KBM-7 (cell line): ENCODE measurements around the gene GUCD1.

ENCODE experiments used
- DNase-seq: peaks from one replicate; pipeline ENCODE4 v3.0.0-alpha.2; 2015
- in situ Hi-C: fragments of 300-500 bp; cut with MboI; formaldehyde crosslinking; loops from 2 replicates; pipeline ENCODE4 v1.14.3; 2020; ENCODE audit warnings: low sequenced_read_pairs, low pct_unique_long_range_greater_than_20kb, mixed read lengths

GUCD1 gene

GRCh38 chr22:24591286-24591830, 36.4 kb upstream of the GUCD1 start:
- DNase-seq: no peak
- in situ Hi-C loops: no loop called here

GRCh38 chr22:24590596-24591173, 35.7 kb upstream of the GUCD1 start:
- no peak for DNase-seq
- in situ Hi-C loops: no loop called here

DNA sequence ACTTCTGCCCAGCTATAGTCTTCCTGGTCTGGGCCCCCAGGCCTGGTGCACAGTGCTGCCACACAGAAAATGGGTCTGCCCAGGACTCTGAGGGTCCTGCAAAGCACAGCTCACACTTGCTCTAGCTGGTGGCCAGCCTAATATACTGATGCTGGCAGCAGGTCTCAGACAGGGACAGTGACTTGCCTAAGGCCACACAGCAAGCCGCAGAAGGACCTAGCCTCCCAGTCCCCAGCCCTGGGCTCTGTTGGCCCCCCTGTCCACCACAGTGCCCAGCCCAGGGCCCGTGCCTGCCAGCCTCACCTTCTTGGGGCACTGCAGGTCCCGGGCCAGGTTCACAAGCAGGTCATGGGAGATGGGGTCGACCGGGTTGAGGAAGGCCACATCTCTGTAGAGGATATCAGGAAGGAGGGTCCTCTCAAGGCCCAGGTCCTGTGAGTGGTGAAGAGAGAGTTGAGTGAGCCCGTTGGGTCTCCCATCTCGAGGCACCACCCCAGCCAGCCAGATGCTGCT, 34.6 kb upstream of the GUCD1 start:
- in situ Hi-C loops: no loop called here
- no peak for DNase-seq

- DNase-seq: no peak
- in situ Hi-C loops: no loop called here
Measured at GRCh38 chr22:24588757-24589481, 34.0 kb upstream of the GUCD1 start.

DNA sequence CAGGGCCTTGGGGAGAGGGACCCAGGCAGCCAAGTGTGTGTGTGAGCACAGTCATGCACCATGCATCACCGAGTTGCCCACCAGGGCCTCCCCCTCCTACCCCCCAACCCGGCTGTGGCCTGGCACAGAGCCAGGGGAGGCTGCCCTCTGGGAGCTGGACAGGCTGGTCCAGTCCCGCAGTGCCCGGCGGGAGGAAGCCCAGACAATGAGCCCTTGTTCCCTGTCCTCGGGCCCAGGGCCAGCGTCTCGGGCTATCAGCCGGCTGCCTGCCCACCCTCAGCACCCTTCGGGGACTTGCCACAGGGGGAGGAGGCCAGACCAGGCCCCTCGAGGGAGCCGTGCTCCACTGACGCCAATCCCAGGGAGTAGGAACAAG, 33.4 kb upstream of the GUCD1 start:
- in situ Hi-C loops: no loop called here

GRCh38 chr22:24587948-24588347, 33.0 kb upstream of the GUCD1 start:
- in situ Hi-C loops: no loop called here
- no peak for DNase-seq

More for the DNA sequence above, 33.4 kb upstream of the GUCD1 start:
- DNase-seq: no peak

- in situ Hi-C loops: no loop called here
- DNase-seq: no peak
Measured at GRCh38 chr22:24587251-24587650, 32.3 kb upstream of the GUCD1 start.

DNA sequence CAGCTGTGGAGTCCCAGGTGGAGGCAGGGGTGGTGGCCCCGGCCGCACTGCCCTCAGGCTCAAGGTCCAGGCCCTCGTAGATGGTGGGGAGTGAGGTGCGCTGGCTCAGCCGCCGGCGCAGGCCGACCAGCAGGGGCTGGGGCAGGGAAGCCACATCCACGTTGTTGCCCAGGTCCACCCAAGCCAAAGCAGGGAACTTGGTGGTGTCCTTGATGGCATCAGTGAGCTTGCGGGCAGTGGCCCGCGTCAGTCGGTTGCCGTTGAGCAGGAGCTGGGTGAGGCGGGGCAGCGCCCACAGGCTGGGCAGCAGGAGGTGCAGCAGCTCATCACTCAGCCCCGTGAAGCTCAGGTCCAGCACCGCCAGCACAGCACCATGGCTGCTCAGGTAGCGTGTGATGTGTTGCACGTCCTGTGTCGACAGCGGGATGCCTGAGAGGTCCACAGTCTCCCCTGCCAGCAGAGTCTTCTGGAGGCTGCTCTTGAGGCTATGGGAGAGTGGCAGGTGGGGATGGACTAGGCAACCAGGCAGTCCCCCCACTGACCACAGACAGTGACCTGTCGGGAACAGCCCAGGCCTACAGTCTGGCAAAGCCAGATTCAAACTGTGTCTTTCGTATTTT, 31.1 kb upstream of the GUCD1 start:
- in situ Hi-C loops: no loop called here
- no peak for DNase-seq

DNA sequence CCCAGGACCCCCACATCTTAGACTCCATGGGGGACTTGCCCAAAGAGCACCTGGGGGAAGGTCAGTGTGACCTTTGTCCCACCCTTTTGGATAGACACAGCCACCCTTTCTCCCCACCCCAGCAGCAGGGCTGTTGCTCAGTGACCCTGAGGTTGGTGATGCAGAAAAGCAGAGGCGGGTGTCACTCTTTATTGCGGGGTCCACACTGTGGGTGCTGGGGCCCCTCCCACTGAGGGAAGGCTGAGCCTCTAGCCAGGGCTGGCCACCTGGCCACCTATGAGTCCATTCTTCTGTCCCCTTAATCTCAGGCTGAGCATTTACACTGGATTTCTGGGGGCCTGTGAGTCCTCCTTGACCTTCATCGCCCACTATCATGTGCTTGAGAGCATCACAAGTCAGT, 30.5 kb upstream of the GUCD1 start:
- in situ Hi-C loops: no loop called here
- DNase-seq: no peak

GRCh38 chr22:24584871-24585411, 30.0 kb upstream of the GUCD1 start:
- DNase-seq: no peak
- in situ Hi-C loops: no loop called here

- in situ Hi-C loops: no loop called here
Measured at GRCh38 chr22:24584166-24584790, 29.3 kb upstream of the GUCD1 start.

DNA sequence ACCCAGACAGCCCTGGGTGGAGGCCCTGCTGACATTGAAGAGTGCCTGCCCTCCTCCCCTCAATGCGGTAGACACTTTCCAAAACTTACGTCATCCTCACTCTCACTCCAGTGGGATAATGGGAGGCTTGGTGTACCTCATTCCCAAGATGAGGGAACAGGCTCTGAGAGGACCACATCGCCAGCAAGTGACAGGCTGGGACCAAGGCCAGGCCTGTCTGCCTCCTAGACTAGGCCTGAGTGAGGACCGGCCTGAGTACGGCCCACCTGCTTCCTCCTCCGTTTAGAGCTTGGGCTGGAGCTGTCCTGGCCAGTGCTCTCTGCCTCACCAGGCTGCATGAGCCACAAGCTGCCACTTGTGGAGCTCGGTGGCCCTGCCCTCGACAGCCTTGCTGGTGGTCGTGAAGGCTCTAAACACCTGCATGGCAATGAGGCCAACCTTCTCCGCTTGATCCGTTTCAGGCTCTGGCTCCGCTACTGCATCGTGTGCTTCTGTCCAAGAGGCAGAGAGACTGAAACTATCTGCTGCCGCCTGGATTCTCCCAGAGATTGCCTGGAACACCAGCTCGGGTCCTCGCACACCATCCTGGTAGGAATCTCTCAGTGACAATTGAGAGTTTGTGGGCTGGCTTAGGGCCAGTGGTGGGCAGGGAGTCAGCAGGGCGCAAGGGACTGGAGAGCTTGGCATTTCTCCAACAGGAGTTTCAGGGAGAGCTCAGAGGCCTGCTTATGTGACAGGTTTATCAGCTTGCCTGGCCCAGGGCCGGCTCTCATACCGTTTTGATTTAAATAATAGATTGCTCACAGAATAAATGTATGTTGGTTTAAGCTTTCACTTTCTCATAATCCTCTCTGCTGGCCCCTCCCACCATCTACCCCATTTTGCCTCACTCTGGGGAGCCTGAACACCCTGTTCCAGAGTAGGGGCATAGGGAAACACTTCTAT, 28.6 kb upstream of the GUCD1 start:
- in situ Hi-C loops: no loop called here
- DNase-seq: no peak

More at GRCh38 chr22:24584166-24584790, 29.3 kb upstream of the GUCD1 start:
- DNase-seq: no peak

- in situ Hi-C loops: no loop called here
- DNase-seq: no peak
Measured at GRCh38 chr22:24582056-24582814, 27.3 kb upstream of the GUCD1 start.

DNA sequence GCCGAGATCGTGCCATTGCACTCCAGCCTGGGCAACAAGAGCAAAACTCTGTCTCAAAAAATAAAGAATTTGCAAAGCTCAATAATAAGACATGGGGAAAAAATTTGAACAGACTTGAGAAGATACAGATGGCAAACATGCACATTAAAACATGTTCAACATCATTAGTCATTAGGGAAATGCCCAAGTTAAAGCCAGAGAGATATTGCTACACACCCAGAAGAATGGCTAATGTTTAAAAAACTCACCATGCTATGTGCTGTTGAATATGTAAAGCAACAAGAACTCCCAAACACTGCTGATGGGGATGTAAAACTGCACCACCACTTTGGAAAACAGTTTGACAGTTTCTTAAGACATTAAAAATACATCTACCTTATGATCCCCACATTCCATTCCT, 25.3 kb upstream of the GUCD1 start:
- DNase-seq: no peak
- in situ Hi-C loops: no loop called here

DNA sequence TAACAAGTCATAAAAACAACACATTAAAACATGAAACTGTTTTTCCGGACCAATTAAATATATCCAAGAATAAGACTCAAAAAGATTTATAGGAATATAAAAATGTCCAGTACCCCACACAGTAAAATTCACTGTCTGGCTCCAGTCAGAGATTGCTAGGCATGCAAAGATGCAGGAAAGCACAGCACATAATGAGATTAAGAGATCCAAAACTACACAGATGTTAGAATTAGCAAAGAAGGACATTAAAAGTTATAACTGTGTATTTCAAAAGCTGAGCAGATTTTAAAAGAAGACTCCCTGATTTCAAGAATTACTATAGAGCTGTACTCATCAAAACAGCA, 24.3 kb upstream of the GUCD1 start:
- no peak for DNase-seq
- in situ Hi-C loops: no loop called here

GRCh38 chr22:24578355-24579257, 23.7 kb upstream of the GUCD1 start:
- no peak for DNase-seq
- in situ Hi-C loops: no loop called here

DNA sequence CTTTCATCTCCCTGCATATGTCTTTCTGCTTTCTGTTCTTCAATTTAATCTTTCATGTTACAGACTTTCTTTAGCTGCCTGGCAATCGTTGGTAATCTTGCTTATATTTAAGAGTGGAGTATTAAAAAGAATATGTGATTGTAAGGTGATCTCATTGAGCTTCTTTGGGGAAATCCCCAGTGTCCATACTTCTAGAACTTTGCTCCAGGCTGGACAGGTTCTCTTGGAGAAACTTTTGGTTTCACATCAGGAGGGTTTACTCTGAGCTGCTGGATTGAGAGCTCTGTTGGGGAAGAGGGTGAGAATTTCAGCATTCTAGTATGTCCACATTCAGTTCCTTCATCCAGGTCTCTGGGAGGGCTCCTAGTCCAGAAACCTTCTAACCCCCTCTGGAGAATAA, 21.8 kb upstream of the GUCD1 start:
- DNase-seq: no peak
- in situ Hi-C loops: no loop called here
